ENCODE data around the gene CNN3. TPM values are rescaled to one million over a fixed set of nuclear protein-coding genes. Genes with fewer than 3 reads are reported as not detected.
A peak's percentile ranks its signal among the peaks of the same experiment; 100 is the strongest.

Gene CNN3
- polyA plus RNA-seq, 3 donors from 2014 or later: 0.83 to 8.0 (median 2.0) TPM

DNA sequence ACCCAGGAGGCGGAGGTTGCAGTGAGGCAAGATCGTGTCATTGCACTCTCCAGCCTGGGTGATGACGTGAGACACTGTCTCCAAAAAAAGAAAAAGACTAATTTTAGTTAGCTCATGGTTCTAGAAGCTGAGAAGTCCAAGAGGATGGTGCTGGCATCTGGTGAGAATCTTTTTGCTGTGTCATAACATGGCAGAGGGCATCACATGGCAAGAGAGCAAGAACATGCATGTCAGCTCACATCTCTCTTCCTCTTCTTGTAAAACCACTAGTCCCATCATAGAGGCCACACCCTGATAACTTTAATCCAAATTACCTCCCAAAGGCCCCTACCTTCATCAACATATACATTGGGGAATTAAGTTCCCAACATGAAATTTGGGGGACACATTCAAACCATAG is 13.8 kb upstream of the CNN3 start:
- H3K4me1 Mint-ChIP-seq: no peaks in the 10 kb centered on the region
- DNase-seq: no peak
- H3K36me3 Mint-ChIP-seq: no peaks in the 10 kb centered on the region
- H3K27me3 Mint-ChIP-seq (ENCODE audit: low read depth in 3 of 3): peaks cover 1 to 14% (median 7%) of the 10 kb centered on the region in 3 donors
- no peak overlapping the region for H3K27ac Mint-ChIP-seq
- H3K4me3 Mint-ChIP-seq: no peak overlapping the region
- peaks cover 0 to 4% (median 0%) of the 10 kb centered on the region in 6 donors for H3K9me3 Mint-ChIP-seq

DNA sequence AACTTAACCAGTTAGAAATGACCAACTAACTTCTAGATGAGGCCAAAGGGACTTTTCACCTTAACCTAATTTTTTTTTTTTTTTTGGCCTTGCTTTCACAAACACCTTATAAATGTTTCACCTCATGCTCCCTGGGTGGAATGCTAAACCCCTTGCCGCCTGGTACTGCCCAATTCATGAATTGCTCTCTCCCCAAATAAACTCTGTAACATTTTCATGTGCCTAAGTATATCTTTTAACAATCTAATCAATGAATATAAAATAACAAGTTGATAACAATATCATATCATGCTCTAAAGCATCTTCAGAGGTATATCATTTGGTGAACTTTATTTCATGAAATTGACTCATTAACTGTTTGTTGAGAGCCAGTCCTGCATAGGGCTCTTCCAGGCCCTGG is 10.9 kb upstream of the CNN3 start:
- no peaks in the 10 kb centered on the region for H3K36me3 Mint-ChIP-seq
- H3K27ac Mint-ChIP-seq: no peak overlapping the region
- no peak for DNase-seq
- no peak overlapping the region for H3K4me3 Mint-ChIP-seq
- peaks cover 0 to 2% (median 0%) of the 10 kb centered on the region in 6 donors for H3K9me3 Mint-ChIP-seq
- H3K27me3 Mint-ChIP-seq (ENCODE audit: low read depth in 3 of 3): peaks cover 1 to 10% (median 7%) of the 10 kb centered on the region in 3 donors
- no peaks in the 10 kb centered on the region for H3K4me1 Mint-ChIP-seq

DNA sequence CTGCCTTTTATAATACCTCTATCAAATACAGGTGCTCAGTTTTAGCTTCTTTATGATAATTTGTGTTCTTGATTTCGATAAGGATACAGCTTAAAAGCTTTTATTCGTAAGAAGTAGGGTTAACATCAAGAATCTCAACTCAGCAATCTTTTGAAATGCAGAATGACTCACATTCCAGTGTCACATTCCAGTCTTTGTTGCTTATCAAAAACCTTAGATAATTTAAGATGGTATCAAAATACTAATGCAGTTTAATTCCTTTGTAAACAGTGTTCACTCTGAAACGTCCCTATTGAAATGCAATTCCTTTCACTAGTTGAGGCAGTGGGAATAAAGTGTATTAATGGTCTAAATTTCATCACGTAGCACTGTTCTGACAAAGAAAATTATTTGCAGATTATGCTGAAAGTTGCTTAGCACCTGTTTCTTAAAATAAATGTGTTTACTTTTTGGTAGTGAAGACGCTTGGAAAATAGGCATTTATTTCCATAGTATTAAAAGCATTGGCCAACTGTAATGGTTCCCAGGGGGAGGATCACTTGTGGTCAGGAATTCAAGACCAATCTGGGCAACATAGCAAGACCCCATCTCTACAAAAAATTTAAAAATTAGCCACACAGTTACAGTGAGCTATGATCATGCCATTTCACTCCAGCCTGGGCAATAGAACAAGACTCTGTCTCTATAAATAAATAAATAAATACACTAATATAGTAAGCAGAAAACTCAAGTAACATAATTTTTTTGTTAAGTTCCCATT is 10.1 kb upstream of the CNN3 start:
- Mint-ChIP-seq H3K4me3 (no peak overlapping the region), H3K27me3 (ENCODE audit: low read depth in 3 of 3) (peaks cover 1 to 12% (median 7%) of the 10 kb centered on the region in 3 donors), H3K9me3 (peaks cover 0 to 2% (median 0%) of the 10 kb centered on the region in 6 donors), H3K4me1 (no peaks in the 10 kb centered on the region), H3K27ac (no peak overlapping the region), H3K36me3 (no peaks in the 10 kb centered on the region)
- no peak for DNase-seq

DNA sequence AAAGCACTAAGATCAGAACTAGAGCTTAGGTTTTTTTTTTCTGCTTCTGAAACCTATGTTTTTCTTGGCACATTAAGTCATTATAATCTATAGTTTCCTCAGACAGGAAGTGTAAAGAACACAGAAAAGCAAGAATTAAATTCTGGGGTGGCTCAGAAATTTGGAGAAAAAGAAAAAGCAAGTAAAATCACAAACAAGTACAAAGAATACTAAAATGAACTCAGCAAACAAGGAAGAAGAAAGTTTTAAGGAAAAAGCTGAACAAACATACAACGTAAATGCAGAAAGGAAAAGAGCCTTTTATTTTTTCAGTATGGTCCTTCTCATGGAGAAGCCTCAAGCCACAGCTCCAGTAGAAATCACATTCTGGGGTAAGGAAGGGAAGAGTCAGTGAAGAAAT is 8.6 kb upstream of the CNN3 start:
- Mint-ChIP-seq H3K27me3 (ENCODE audit: low read depth in 3 of 3) (peaks cover 1 to 9% (median 7%) of the 10 kb centered on the region in 3 donors), H3K4me1 (no peaks in the 10 kb centered on the region), H3K27ac (no peak overlapping the region), H3K36me3 (no peaks in the 10 kb centered on the region), H3K4me3 (no peak overlapping the region), H3K9me3 (no peaks in the 10 kb centered on the region)
- no peak for DNase-seq

DNA sequence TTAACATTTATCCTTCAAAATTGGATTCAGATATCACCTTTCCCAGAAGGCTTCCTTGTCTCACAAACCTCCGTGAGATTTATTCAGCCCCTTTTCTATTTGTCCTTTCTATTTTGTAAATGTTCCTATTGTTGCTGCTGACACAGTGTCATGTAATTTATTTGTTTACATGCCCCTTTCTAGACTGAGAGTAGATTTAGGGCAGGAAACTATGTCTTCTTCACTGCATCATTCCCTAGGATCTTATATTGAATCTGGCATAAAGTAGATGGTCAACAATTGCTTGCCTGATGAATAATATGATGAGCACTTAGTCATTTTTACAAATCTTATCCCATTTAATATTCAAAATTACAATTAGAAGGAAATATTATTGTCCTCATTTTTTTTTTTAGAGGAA is 8.1 kb upstream of the CNN3 start:
- Mint-ChIP-seq H3K4me1 (no peaks in the 10 kb centered on the region), H3K27me3 (ENCODE audit: low read depth in 3 of 3) (peaks cover 1 to 9% (median 7%) of the 10 kb centered on the region in 3 donors), H3K9me3 (no peaks in the 10 kb centered on the region), H3K36me3 (no peaks in the 10 kb centered on the region), H3K27ac (no peak overlapping the region), H3K4me3 (no peak overlapping the region)
- DNase-seq: no peak

DNA sequence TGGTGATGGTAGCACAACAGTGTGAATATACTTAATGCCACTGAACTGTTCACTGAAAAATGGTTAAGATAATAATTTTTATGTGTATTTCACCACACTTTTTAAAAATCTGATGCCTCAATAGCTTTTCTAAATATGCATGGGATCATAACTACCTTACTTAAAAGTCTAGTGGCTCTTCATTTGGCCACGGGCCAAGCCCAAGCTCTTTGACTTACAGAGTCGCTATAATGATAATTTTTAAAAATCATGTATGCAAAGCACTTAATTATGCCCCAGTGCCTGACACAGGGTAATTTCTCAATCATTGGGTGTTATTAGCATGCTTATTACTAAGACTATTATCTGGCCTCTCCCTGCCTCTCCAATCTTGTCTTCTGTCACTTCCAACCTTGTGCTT is 7.6 kb upstream of the CNN3 start:
- Mint-ChIP-seq H3K27me3 (ENCODE audit: low read depth in 3 of 3) (peaks cover 1 to 9% (median 7%) of the 10 kb centered on the region in 3 donors), H3K9me3 (no peaks in the 10 kb centered on the region), H3K4me1 (no peaks in the 10 kb centered on the region), H3K27ac (no peak overlapping the region), H3K4me3 (no peak overlapping the region), H3K36me3 (no peaks in the 10 kb centered on the region)
- no peak for DNase-seq

DNA sequence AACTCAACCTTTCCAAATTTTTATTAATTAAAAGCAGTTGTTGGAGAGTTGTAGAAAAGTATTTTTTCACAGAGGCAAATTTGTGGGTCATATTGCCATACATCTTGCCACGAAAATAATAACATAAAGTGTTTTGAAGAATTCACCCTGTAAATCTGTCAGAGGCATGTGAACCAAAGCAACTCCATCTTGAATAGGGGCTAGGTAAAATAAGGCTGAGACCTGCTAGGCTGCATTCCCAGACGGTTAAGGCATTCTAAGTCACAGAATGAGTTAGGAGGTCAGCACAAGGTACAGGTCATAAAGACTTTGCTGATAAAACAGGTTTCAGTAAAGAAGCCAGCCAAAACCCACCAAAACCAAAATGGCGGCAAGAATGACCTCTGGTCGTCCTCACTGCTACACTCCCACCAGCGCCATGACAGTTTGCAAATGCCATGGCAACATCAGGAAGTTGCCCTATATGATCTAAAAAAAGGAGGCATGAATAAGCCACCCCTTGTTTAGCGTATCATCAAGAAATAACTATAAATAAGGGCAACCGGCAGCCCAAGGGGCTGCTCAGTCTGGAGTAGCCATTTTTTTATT is 4.4 kb upstream of the CNN3 start:
- no peak overlapping the region for H3K4me3 Mint-ChIP-seq
- no peaks in the 10 kb centered on the region for H3K36me3 Mint-ChIP-seq
- H3K27ac Mint-ChIP-seq: no peak overlapping the region
- no peak for DNase-seq
- no peaks in the 10 kb centered on the region for H3K9me3 Mint-ChIP-seq
- H3K27me3 Mint-ChIP-seq (ENCODE audit: low read depth in 3 of 3): peaks cover 7 to 13% (median 10%) of the 10 kb centered on the region in 3 donors
- H3K4me1 Mint-ChIP-seq: peaks cover 7 to 11% of the 10 kb centered on the region in 2 donors

DNA sequence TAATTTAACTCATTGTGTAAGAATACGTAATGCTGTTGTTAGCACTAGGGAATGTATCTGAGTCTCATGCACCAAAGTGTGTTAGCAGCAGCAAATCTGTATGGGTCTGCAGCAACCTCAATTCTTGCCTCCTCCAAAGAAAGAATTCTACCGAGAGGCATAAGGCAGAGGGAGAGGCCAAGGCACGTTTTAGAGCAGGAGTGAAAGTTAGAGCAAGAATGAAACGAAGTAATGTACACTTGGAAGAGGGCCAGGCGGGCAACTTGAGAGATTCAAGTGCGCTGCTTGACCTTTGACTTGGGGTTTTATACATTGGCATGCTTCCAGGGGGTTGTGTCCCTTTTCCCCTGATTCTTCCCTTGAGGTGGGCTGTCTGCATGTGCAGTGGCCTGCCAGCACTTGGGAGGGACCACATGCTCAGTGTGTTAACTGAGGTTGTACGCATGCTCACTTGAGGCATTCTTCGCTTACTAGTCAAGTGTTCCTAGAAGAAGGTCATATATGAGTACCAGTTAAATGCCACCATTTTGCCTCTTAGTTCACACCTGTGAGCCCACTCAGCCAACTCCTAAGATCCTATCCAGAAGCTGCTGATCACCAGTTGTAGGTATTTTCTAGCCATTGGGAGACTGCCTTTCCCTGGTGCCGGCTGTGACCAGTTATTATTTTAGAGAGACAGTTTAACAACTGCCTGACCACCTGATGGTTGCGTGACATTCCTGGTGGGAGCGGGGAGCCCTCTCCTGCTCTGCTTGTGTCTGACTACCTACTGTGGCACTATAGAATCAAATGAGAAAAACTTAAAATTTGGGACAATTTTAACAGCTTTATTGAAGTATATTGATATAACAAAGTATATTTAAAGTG is 2.7 kb upstream of the CNN3 start:
- DNase-seq: no peak
- Mint-ChIP-seq H3K27me3 (ENCODE audit: low read depth in 3 of 3) (peaks cover 14 to 21% (median 18%) of the 10 kb centered on the region in 3 donors), H3K36me3 (peaks cover 0 to 3% (median 0%) of the 10 kb centered on the region in 3 donors), H3K4me1 (peaks cover 20 to 25% of the 10 kb centered on the region in 2 donors), H3K27ac (no peak overlapping the region), H3K4me3 (no peak overlapping the region), H3K9me3 (no peaks in the 10 kb centered on the region)

DNA sequence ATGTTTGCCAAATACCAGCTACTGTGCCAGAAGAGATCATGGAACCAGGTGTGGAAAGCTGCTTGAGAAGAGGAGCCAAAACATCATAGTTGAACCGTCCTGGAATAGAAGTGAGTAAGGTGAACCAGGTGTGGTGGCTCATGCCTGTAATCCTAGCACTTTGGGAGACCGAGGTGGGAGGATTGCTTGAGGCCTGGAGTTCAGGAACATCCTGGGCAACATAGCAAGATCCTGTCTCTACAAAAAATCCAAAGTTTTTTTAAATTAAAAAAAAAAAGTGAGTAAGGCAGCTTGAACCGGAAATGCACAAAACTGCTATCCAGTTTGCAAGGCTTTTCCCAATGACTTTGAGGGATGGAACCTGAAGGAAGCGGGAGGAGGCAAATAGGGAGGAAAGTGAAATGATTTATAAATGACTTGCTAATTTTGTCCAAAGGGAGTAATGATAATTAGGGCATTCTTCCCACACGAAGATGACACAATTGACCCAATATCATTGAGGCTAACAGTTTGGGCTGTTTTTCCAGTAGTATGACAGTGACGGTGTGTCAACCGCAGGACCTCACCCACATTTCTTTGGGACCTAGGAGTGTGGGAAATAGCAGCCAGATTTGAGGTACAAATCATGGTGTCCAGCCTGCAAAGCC is 1.5 kb upstream of the CNN3 start:
- no peaks in the 10 kb centered on the region for H3K9me3 Mint-ChIP-seq
- peak overlapping the region; percentile 12 to 87 (median 83) for H3K4me3 Mint-ChIP-seq
- H3K27ac Mint-ChIP-seq: peak overlapping the region in 1 of 6 donors; percentile 40
- peaks cover 0 to 3% (median 0%) of the 10 kb centered on the region in 3 donors for H3K36me3 Mint-ChIP-seq
- peaks cover 14 to 27% (median 16%) of the 10 kb centered on the region in 3 donors for H3K27me3 Mint-ChIP-seq (ENCODE audit: low read depth in 3 of 3)
- peaks cover 22 to 25% of the 10 kb centered on the region in 2 donors for H3K4me1 Mint-ChIP-seq
- DNase-seq: no peak

DNA sequence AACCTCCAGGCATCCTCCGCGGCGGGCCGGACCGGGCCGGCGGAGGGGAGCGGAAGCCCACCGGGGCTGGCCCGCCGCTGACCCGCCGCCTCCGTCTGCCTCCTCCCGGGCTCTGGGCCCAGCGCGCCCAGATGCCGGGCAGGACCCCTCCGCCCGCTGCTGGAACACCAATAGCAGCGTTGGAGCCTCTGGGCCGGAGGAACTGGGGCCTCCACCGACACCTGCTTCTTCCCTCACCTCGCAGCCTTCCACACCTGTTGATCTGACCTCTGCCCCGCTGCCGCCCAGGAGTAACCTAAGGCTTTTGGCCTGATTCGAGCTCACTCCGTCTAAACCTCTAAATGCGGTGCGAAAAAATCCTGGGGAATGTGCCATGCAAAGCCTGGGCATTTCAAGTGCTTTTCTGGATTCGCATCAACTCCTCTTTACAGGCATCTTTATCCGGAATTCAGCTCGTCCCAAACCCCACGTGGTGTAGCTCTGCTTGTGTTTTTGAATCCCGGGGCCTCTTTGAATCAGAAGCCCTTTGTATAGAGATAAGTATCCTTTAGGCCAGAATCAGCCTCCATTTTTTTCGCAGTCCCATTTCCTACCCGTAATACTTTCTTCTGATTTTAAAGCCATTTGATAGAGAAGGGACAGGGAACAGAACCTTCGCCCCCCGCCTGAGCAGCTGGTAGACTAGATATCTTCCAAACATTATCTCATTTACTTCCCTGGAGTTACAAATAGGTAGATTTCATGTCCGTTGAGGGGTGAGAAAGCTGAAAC is 680 bp upstream of the CNN3 start:
- H3K4me3 Mint-ChIP-seq: peak overlapping the region; percentile 81 to 90 (median 83)
- H3K36me3 Mint-ChIP-seq: peaks cover 0 to 3% (median 0%) of the 10 kb centered on the region in 3 donors
- H3K27ac Mint-ChIP-seq: peak overlapping the region in 3 of 6 donors; percentile 40 to 83 (median 58)
- H3K9me3 Mint-ChIP-seq: no peaks in the 10 kb centered on the region
- H3K27me3 Mint-ChIP-seq (ENCODE audit: low read depth in 3 of 3): peaks cover 16 to 24% (median 17%) of the 10 kb centered on the region in 3 donors
- H3K4me1 Mint-ChIP-seq: peaks cover 22 to 25% of the 10 kb centered on the region in 2 donors
- no peak for DNase-seq

DNA sequence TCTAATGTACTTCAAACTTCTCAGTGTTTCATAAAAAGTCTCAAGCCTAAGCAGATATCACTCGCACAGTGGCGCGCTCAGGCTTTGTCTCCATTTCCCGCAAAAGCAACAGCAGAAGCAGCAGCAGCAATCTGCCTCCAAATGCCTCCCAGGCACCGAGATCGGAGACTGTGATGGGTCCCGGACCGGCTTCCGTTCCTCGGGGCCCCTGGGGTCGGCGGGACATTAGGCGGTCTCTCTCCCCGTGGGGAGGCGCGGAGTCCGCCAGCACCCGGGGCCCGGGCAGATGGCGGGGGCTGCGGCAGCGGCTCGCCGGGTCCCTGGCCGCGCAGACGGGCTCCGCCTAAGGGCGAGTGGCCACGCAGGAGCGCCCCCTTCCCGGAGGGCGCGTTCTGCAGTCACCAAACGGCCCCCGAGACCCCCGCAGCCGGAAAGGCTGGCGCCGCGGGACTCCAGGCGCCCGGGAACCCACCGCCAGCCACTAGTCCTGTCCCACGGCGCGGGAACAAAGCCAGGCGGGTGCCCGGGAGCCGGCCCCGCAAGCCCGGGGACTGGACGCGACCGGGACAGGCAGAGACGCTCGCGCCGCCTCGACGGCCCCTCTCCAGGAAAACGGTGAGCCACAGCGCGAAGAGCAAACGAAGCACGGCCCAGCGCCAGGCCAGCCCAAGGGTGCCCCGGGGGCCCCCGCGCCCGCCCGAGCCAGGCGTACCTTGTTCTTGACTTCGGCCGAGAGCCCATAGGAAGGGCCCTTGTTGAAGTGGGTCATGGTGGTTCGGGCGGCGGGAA is 590 bp downstream of the CNN3 start:
- DNase-seq: peak; percentile 15 to 18 (median 16)
- Mint-ChIP-seq H3K36me3 (peaks cover 0 to 3% (median 0%) of the 10 kb centered on the region in 3 donors), H3K4me3 (peak overlapping the region; percentile 72 to 83 (median 79)), H3K9me3 (no peaks in the 10 kb centered on the region), H3K27me3 (ENCODE audit: low read depth in 3 of 3) (peaks cover 16 to 27% (median 24%) of the 10 kb centered on the region in 3 donors), H3K4me1 (peaks cover 22 to 25% of the 10 kb centered on the region in 2 donors), H3K27ac (peak overlapping the region in 1 of 6 donors; percentile 22)

DNA sequence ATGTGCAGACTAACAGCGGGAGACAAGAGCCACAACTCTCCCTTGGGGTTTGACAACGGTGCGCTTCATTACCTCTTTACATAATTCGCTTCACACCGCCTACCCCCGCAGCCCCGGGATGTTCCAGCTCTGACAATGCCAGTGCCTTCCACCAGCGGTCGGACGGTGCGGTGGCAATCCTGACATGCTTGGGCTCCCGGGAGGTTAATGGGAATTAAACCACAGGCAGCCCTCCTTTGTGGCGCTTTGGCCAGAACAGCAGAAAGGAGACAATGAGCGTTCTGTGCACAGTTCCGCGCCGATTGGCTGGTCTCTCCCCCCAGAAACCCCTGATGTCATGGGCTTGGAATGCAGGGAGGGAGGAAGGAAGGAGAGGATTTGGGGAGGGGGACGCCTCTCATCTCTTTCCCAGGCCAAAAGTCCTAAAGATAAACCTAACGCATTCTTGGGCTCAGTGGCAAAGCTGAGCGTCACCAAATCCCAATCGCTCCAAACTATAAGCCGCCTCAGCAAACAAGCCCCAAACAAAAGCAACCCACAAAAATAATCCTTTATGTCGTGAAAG is 1.3 kb downstream of the CNN3 start:
- Mint-ChIP-seq H3K27ac (peak overlapping the region in 1 of 6 donors; percentile 22), H3K36me3 (peaks cover 0 to 3% (median 0%) of the 10 kb centered on the region in 3 donors), H3K9me3 (no peaks in the 10 kb centered on the region), H3K4me3 (peak overlapping the region; percentile 72 to 83 (median 79)), H3K4me1 (peaks cover 22 to 25% of the 10 kb centered on the region in 2 donors), H3K27me3 (ENCODE audit: low read depth in 3 of 3) (peaks cover 15 to 27% (median 25%) of the 10 kb centered on the region in 3 donors)
- DNase-seq: no peak

Measured in immature natural killer cell (primary cell).